ENCODE data around the gene TBC1D1. TPM values are rescaled to one million over a fixed set of nuclear protein-coding genes. Genes with fewer than 3 reads are reported as not detected.
A peak's percentile ranks its signal among the peaks of the same experiment; 100 is the strongest.

The TBC1D1 gene
- polyA plus RNA-seq, 1 donor from 2014 or later: 40.9 TPM

GRCh38 chr4:37873386-37873785 is 17.5 kb upstream of the TBC1D1 start:
- no peak overlapping the region for H3K4me3 Mint-ChIP-seq

DNA sequence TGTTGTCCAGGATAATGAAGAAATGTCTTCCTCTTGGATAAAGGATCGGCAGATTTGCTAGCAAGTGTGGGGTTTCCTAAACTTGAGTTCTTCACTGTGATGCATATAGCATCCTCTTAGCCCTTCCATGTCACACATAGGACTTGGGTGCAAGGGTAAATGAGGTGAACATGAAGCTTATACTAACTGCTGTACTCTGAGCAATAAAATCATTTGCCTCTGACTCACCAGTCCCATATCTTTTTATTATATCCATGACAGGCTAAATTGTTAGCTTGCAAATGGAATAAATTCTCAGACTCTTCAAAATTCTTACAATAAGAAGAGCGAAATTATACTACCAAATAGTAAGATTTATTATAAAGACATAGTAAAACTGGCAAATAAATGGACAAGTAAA is 14.7 kb upstream of the TBC1D1 start:
- Mint-ChIP-seq H3K9me3 (no peaks in the 10 kb centered on the region), H3K36me3 (peaks cover 6% of the 10 kb centered on the region)

More at GRCh38 chr4:37873386-37873785, 17.5 kb upstream of the TBC1D1 start:
- no peaks in the 10 kb centered on the region for H3K27me3 Mint-ChIP-seq
- peaks cover 9% of the 10 kb centered on the region for H3K36me3 Mint-ChIP-seq
- H3K9me3 Mint-ChIP-seq: no peaks in the 10 kb centered on the region
- H3K27ac Mint-ChIP-seq: no peak overlapping the region
- H3K4me1 Mint-ChIP-seq: peaks cover 0 to 3% (median 1%) of the 10 kb centered on the region in 3 donors

DNA sequence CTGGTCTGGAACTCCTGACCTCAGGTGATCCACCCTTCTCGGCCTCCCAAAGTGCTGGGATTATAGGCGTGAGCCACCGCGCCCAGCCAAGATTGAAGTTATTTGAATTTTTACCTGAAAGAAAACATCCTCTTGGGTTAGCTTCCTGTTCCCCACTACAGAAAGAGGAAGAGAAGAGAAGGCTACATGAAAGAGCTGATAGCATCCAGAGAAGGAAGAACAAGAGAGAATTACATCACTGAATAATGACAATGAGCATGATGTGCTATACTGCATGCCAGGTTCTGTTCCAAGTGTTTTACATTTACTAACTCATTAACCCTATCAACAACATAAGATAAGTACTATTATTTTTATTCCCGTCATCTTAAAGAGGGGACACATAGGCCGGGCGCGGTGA is 11.5 kb upstream of the TBC1D1 start:
- Mint-ChIP-seq H3K9me3 (no peaks in the 10 kb centered on the region), H3K27ac (peak overlapping the region in 1 of 3 donors; percentile 41), H3K27me3 (no peaks in the 10 kb centered on the region), H3K36me3 (peaks cover 6% of the 10 kb centered on the region), H3K4me3 (peak overlapping the region in 2 of 4 donors; percentile 6 to 73), H3K4me1 (peaks cover 3 to 6% (median 6%) of the 10 kb centered on the region in 3 donors)

More for the DNA sequence above, 14.7 kb upstream of the TBC1D1 start:
- Mint-ChIP-seq H3K27ac (no peak overlapping the region), H3K4me3 (no peak overlapping the region), H3K4me1 (peaks cover 3 to 10% (median 6%) of the 10 kb centered on the region in 3 donors), H3K27me3 (no peaks in the 10 kb centered on the region)

GRCh38 chr4:37881811-37882210 is 9.1 kb upstream of the TBC1D1 start:
- Mint-ChIP-seq H3K27ac (no peak overlapping the region), H3K36me3 (no peaks in the 10 kb centered on the region), H3K4me3 (no peak overlapping the region), H3K27me3 (no peaks in the 10 kb centered on the region), H3K4me1 (peaks cover 5 to 8% (median 6%) of the 10 kb centered on the region in 3 donors), H3K9me3 (no peaks in the 10 kb centered on the region)

GRCh38 chr4:37882665-37883296 is 8.1 kb upstream of the TBC1D1 start:
- Mint-ChIP-seq H3K4me3 (no peak overlapping the region), H3K4me1 (peaks cover 6 to 8% (median 7%) of the 10 kb centered on the region in 3 donors), H3K27me3 (no peaks in the 10 kb centered on the region), H3K36me3 (no peaks in the 10 kb centered on the region), H3K9me3 (no peaks in the 10 kb centered on the region), H3K27ac (no peak overlapping the region)

DNA sequence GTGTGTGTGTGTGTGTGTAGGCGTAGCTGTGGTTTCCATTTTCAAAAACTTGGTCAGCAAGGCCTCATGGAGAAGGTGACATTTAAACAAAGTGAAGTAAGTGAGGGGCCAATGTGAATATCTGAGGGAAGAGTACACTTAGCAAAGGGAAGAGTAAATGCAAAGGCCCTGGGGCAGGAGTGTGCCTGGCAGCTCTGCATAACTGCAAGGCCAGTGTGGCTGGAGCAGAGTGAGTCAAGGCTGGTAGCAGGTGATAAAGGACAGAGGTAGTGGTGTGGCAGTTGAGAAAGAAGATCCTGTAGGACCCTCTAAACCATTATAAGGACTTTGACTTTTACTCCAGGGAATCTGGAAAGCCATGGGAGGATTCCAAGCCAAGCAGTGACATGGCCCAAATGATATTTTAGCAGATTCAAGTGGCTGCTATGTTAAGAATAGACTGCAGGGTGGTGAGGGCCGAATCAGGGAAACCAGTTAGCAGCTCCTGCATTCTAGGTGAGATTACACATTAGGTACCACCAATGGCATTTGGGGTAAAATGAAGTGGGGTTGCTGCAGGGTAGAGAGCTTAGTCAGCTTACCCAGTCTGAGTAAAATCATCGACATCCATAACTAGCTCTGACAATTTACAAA is 5.9 kb upstream of the TBC1D1 start:
- no peak overlapping the region for H3K4me3 Mint-ChIP-seq
- no peak overlapping the region for H3K27ac Mint-ChIP-seq
- H3K36me3 Mint-ChIP-seq: no peaks in the 10 kb centered on the region
- H3K9me3 Mint-ChIP-seq: no peaks in the 10 kb centered on the region
- H3K4me1 Mint-ChIP-seq: peaks cover 0 to 9% (median 6%) of the 10 kb centered on the region in 3 donors
- no peaks in the 10 kb centered on the region for H3K27me3 Mint-ChIP-seq

- Mint-ChIP-seq H3K27ac (no peak overlapping the region), H3K27me3 (no peaks in the 10 kb centered on the region), H3K36me3 (no peaks in the 10 kb centered on the region), H3K4me1 (peaks cover 0 to 12% (median 6%) of the 10 kb centered on the region in 3 donors), H3K9me3 (no peaks in the 10 kb centered on the region), H3K4me3 (no peak overlapping the region)
These were observed 5.4 kb upstream of the TBC1D1 start for GRCh38 chr4:37885496-37885895.

- H3K9me3 Mint-ChIP-seq: no peaks in the 10 kb centered on the region
- H3K4me3 Mint-ChIP-seq: peak overlapping the region; percentile 69 to 96 (median 82)
- peak overlapping the region in 2 of 3 donors; percentile 23 to 80 for H3K27ac Mint-ChIP-seq
- H3K4me1 Mint-ChIP-seq: peaks cover 7 to 33% (median 14%) of the 10 kb centered on the region in 3 donors
- no peaks in the 10 kb centered on the region for H3K36me3 Mint-ChIP-seq
- H3K27me3 Mint-ChIP-seq: no peaks in the 10 kb centered on the region
These were observed 759 bp upstream of the TBC1D1 start for GRCh38 chr4:37889849-37890800.

GRCh38 chr4:37891260-37892159 is 626 bp downstream of the TBC1D1 start:
- Mint-ChIP-seq H3K27me3 (no peaks in the 10 kb centered on the region), H3K4me1 (peaks cover 13 to 37% (median 17%) of the 10 kb centered on the region in 3 donors), H3K36me3 (no peaks in the 10 kb centered on the region), H3K27ac (peak overlapping the region; percentile 81 to 97 (median 95)), H3K9me3 (no peaks in the 10 kb centered on the region), H3K4me3 (peak overlapping the region; percentile 93 to 99 (median 97))

GRCh38 chr4:37892641-37893040 is 1.8 kb downstream of the TBC1D1 start:
- H3K4me1 Mint-ChIP-seq: peaks cover 22 to 44% (median 23%) of the 10 kb centered on the region in 3 donors
- H3K27ac Mint-ChIP-seq: peak overlapping the region; percentile 81 to 97 (median 95)
- H3K4me3 Mint-ChIP-seq: peak overlapping the region; percentile 93 to 99 (median 97)
- H3K9me3 Mint-ChIP-seq: no peaks in the 10 kb centered on the region
- H3K36me3 Mint-ChIP-seq: peaks cover 1% of the 10 kb centered on the region
- H3K27me3 Mint-ChIP-seq: no peaks in the 10 kb centered on the region

DNA sequence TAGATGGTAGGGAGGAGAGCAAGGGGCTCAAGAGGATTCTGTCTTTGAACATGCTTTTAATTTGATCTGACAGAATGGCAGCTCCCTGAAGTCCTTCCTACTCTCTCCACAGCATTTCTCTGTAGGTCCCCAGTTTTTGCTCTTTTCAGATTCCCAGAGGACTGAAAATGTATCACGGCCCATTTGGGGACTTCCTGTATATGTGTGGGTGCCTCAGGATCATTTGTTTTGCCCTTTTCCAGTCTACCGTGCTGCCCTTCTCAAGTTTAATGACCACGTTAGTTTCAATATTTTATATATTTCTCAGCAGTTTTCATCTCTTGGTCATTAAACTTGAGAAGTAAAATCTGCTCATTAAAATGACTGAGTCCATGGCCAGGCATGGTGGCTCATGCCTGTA is 2.3 kb downstream of the TBC1D1 start:
- Mint-ChIP-seq H3K9me3 (no peaks in the 10 kb centered on the region), H3K36me3 (peaks cover 1% of the 10 kb centered on the region), H3K4me3 (peak overlapping the region; percentile 93 to 99 (median 97)), H3K27ac (peak overlapping the region; percentile 74 to 95 (median 81)), H3K27me3 (no peaks in the 10 kb centered on the region), H3K4me1 (peaks cover 23 to 40% (median 23%) of the 10 kb centered on the region in 3 donors)

GRCh38 chr4:37895271-37895670 is 4.4 kb downstream of the TBC1D1 start:
- H3K4me1 Mint-ChIP-seq: peaks cover 24 to 37% (median 33%) of the 10 kb centered on the region in 3 donors
- no peak overlapping the region for H3K4me3 Mint-ChIP-seq
- no peak overlapping the region for H3K27ac Mint-ChIP-seq
- peaks cover 0 to 2% (median 0%) of the 10 kb centered on the region in 3 donors for H3K9me3 Mint-ChIP-seq
- no peaks in the 10 kb centered on the region for H3K27me3 Mint-ChIP-seq
- H3K36me3 Mint-ChIP-seq: peaks cover 9% of the 10 kb centered on the region

DNA sequence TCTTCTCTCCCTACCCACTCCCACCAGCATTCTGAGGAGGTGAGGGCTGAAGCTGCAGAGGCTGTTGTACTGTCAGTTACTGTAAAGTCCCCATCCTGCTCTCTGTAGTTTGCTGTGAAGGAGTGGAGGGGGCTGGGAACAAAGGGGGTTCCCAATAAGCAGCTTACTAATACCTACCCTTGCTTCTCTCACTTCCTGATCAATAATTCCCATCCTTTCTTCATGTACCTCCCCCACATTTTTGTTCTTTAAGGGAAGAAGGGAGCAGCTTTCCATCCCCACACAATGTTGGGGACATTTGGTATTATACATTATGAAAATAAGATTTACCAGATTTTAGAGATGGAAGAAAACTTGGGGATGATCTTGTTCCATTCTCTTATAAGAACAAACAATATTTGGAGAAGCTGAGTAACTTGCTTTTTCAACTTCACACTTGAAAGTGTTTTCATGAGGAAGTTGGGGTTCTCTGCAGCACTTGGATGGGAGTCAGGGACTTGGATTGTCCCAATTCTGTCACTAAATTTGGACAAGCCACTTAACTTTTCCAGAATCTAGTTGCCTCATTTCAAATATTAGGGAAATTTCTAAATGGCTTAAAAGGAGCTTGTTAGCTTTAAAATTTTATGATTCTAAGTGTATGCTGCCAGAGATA is 5.4 kb downstream of the TBC1D1 start:
- Mint-ChIP-seq H3K36me3 (peaks cover 9% of the 10 kb centered on the region), H3K27me3 (no peaks in the 10 kb centered on the region), H3K4me3 (no peak overlapping the region), H3K4me1 (peaks cover 24 to 39% (median 33%) of the 10 kb centered on the region in 3 donors), H3K9me3 (peaks cover 0 to 2% (median 0%) of the 10 kb centered on the region in 3 donors), H3K27ac (no peak overlapping the region)

All from IgD-negative memory B cell (primary cell).